ENCODE data around the gene TMEM108.

The TMEM108 gene

DNA sequence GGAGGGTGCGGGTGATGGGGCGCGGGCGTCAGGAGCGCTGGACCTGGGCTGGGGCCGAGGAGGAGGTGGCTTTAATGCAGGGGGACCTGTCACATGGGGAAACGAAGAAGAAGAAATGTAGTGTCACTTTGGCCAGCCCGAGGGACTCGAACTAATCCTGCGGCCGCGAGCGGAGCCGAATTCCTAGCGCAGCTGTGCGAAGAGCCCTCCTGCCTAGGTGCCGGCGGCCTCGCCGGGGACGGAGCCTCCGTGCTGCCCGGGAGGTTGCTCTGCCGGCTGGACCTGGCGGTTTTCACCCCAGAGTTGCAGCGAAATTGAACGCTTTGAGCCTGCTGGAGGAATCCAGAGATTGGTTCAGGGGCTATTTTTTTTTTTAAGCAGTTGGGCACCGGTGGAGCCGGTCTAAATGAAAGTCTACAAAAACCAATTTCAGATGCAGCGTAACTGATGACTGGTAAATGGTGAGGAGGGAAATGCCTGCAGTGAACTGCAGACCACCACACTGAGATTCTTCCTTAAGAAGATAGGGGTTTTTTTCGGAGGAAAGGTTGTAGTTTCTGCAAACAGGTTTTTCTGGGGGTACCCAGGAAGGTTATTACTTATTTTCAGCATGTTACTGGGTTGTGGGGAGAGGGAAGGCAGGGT, 662 bp downstream of the TMEM108 start:
- TF ChIP-seq, protein P1, sequence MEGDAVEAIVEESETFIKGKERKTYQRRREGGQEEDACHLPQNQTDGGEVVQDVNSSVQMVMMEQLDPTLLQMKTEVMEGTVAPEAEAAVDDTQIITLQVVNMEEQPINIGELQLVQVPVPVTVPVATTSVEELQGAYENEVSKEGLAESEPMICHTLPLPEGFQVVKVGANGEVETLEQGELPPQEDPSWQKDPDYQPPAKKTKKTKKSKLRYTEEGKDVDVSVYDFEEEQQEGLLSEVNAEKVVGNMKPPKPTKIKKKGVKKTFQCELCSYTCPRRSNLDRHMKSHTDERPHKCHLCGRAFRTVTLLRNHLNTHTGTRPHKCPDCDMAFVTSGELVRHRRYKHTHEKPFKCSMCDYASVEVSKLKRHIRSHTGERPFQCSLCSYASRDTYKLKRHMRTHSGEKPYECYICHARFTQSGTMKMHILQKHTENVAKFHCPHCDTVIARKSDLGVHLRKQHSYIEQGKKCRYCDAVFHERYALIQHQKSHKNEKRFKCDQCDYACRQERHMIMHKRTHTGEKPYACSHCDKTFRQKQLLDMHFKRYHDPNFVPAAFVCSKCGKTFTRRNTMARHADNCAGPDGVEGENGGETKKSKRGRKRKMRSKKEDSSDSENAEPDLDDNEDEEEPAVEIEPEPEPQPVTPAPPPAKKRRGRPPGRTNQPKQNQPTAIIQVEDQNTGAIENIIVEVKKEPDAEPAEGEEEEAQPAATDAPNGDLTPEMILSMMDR (IDR thresholded peaks at IDR 0.05; ENCODE audit: extremely low read depth, insufficient read depth, missing control alignments): no peak
- peak; percentile 38 for DNase-seq (ENCODE audit: low spot score)
- in situ Hi-C loops (cut with MboI; ENCODE audit: low pct_unique_long_range_greater_than_20kb, low sequenced_read_pairs, unreplicated experiment): loop anchor here (25.0 kb wide), 1 partner anchor 348 kb away; no protein-coding TSS in a partner anchor

DNA sequence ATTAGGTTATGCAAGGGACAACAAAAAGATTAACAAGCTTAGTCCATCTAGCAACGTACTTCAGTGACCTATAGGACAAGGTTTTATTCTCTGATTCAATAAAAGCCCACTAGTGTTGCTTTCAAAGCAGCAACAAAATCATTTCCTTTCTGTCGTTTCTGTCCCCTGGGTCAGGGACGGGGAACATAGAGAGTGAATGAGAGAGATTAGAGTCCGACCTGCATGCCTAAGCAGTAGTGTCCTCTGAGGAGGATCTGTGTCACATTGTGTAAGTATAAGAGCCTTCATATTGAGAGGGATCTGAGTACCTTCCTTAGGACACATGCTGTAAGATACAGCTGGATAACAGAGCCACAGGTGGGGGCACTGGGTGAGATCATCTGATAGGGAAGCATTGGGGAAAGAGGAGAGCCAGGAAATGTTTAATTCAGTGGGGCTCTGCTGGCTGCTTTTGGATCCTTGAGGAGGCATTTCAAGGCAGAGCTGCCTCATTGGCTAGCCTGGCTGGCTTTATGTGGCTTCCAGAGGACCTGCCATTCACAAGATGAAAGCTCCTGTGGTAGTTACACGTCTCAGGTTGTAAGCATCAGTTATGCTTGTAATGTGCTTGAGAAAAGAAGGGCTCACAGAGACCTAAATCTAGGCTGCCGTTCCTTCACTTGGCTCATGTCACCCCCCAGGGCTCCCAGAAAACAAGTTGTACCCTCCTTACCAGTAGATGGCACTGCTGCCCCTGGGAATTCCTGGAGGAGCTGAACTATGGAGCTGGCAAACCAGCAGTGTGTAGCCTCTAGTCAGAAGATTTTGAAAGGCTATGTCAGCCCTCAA, 2.7 kb downstream of the TMEM108 start:
- in situ Hi-C loops (cut with MboI; ENCODE audit: low pct_unique_long_range_greater_than_20kb, low sequenced_read_pairs, unreplicated experiment): loop anchor here (25.0 kb wide), 1 partner anchor 346 kb away; no protein-coding TSS in a partner anchor
- TF ChIP-seq, protein P1 (IDR thresholded peaks at IDR 0.05; ENCODE audit: extremely low read depth, insufficient read depth, missing control alignments): peak; percentile 71
- peak; percentile 74 for DNase-seq (ENCODE audit: low spot score)

DNA sequence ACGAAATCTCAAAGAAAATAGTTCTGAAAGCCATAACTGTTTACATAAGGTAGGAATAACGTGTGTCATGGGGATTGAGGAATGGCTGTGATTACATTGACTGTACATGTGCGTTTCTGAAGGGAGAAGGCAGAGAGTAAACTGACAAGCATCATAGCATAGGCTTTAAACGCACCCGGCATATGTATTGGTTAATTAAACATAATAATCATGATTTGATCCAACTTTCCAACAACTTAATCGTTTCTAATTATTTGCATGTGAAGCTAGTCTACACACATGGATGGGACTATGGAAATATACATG, 3.3 kb downstream of the TMEM108 start:
- in situ Hi-C loops (cut with MboI; ENCODE audit: low pct_unique_long_range_greater_than_20kb, low sequenced_read_pairs, unreplicated experiment): loop anchor here (25.0 kb wide), 1 partner anchor 346 kb away; no protein-coding TSS in a partner anchor
- TF ChIP-seq, protein P1 (IDR thresholded peaks at IDR 0.05; ENCODE audit: extremely low read depth, insufficient read depth, missing control alignments): no peak
- DNase-seq (ENCODE audit: low spot score): no peak

DNA sequence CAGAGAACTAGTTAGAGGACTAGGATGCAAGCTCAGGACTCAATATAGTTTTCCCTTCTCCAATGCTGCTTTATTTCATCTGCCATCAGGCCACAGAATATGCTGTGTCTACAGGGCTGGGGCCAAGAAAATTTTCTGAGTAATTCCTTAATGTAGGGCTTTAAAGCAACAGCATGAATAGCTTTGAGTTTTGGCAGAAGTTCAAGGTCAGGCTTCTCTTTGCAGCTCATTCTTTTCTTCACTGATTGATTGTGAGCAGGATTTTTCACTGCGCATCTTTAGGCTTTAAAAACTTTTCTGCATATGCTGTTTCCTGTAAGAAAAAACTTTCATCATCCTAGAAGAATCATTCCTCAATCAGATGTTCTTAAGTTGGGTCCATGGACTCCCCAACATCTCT, 4.6 kb downstream of the TMEM108 start:
- in situ Hi-C loops (cut with MboI; ENCODE audit: low pct_unique_long_range_greater_than_20kb, low sequenced_read_pairs, unreplicated experiment): loop anchor here (25.0 kb wide), 1 partner anchor 345 kb away; no protein-coding TSS in a partner anchor
- TF ChIP-seq, protein P1 (IDR thresholded peaks at IDR 0.05; ENCODE audit: extremely low read depth, insufficient read depth, missing control alignments): no peak
- DNase-seq (ENCODE audit: low spot score): no peak

DNA sequence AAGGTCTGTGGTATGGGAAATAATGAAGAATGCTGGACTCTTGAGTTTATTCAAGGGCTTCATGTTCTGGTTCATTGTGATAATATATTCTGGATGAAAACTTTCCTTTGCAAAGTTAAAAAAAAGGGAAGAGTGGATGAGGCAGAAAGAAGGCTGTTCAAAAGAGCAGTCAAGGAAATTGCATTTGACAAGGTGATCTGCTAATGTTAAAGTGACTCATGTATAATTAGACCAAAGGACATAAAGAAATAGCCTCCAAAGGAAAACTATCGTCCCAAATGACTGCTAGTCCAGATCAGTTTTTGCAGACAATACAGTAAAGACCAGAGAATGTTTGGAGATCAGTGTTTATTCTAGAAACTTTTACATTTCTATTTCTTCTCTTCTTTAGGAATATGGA, 9.8 kb downstream of the TMEM108 start:
- TF ChIP-seq, protein P1 (IDR thresholded peaks at IDR 0.05; ENCODE audit: extremely low read depth, insufficient read depth, missing control alignments): no peak
- DNase-seq (ENCODE audit: low spot score): no peak
- in situ Hi-C loops (cut with MboI; ENCODE audit: low pct_unique_long_range_greater_than_20kb, low sequenced_read_pairs, unreplicated experiment): loop anchor here (25.0 kb wide), 1 partner anchor 339 kb away; no protein-coding TSS in a partner anchor

DNA sequence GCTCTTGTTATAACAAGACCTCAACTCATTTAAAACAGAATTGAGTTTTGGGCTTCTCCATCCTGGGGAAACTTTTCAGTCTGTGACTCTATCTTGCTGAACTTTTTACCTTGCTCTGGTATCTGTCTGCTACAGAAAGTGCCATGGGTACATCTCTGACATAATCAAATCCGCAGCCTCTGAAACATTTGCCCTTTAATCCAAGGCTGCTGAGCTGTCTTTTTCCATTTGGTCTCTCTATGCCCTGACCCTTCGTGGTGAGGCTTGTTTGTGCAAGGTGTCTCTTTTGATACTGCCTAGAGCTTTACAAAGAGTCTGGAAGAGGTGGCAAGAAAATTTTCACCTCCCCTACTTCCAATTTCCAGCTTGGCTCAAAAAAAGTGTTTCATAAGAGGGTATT, 11.3 kb downstream of the TMEM108 start:
- TF ChIP-seq, protein P1 (IDR thresholded peaks at IDR 0.05; ENCODE audit: extremely low read depth, insufficient read depth, missing control alignments): no peak
- DNase-seq (ENCODE audit: low spot score): no peak
- in situ Hi-C loops (cut with MboI; ENCODE audit: low pct_unique_long_range_greater_than_20kb, low sequenced_read_pairs, unreplicated experiment): loop anchor here (25.0 kb wide), 1 partner anchor 338 kb away; no protein-coding TSS in a partner anchor

Data from GM13977 (cell line).